DOHH2 (cell line): ENCODE measurements around the gene SLC6A9.

Experiments
- H3F3A ChIP-seq: fragments of 200-600 bp; sonication (generic), shearing (Covaris generic); 2 replicates; pipeline ENCODE4 v1.6.0; 2016; ENCODE audit warnings: antibody characterized with exemption, mild to moderate bottlenecking; ENCODE audit not compliant: control insufficient read depth, insufficient read depth
- H3K27ac ChIP-seq: fragments of 200-600 bp; sonication (generic); 2 replicates; pipeline ENCODE4 v1.5.1; 2014; ENCODE audit warnings: low read depth, mild to moderate bottlenecking, low read length, moderate library complexity
- H3K27me3 ChIP-seq: fragments of 200-600 bp; sonication (generic); 2 replicates; pipeline ENCODE4 v1.6.1; 2014; ENCODE audit warnings: mild to moderate bottlenecking, low read length, mixed read lengths; ENCODE audit not compliant: control insufficient read depth
- H3K36me3 ChIP-seq: fragments of 200-600 bp; sonication (generic); 2 replicates; pipeline ENCODE4 v1.6.1; 2014; ENCODE audit warnings: mild to moderate bottlenecking, low read length, moderate library complexity, mixed read lengths; ENCODE audit not compliant: control insufficient read depth
- H3K4me1 ChIP-seq: fragments of 200-600 bp; sonication (generic); 2 replicates; pipeline ENCODE4 v1.6.1; 2014; ENCODE audit warnings: mild to moderate bottlenecking, low read length, mixed read lengths; ENCODE audit not compliant: control insufficient read depth
- H3K4me2 ChIP-seq: fragments of 200-600 bp; sonication (generic); 2 replicates; pipeline ENCODE4 v1.6.0; 2014; ENCODE audit warnings: mild to moderate bottlenecking, low read length, moderate library complexity
- H3K4me3 ChIP-seq: fragments of 200-600 bp; sonication (generic); 2 replicates; pipeline ENCODE4 v1.5.1; 2014; ENCODE audit warnings: mild to moderate bottlenecking, low read length, mixed read lengths
- H3K79me2 ChIP-seq: fragments of 200-600 bp; sonication (generic); 2 replicates; pipeline ENCODE4 v1.6.1; 2014; ENCODE audit warnings: mild to moderate bottlenecking, low read length, mixed read lengths; ENCODE audit not compliant: control insufficient read depth
- H3K9me2 ChIP-seq: fragments of 200-600 bp; sonication (generic); replicated peaks from 2 replicates; pipeline ENCODE4 v1.6.1; 2014; ENCODE audit warnings: mild to moderate bottlenecking, low read length, mixed read lengths; ENCODE audit not compliant: control insufficient read depth
- H3K9me3 ChIP-seq: fragments of 200-600 bp; sonication (generic); 2 replicates; pipeline ENCODE4 v1.6.1; 2014; ENCODE audit warnings: antibody characterized with exemption, low read length, mixed read lengths; ENCODE audit not compliant: control insufficient read depth, insufficient read depth
- H4K20me1 ChIP-seq: fragments of 200-600 bp; sonication (generic); 2 replicates; pipeline ENCODE4 v1.6.0; 2014; ENCODE audit warnings: low read depth, mild to moderate bottlenecking, antibody characterized with exemption, low read length, moderate library complexity; ENCODE audit not compliant: control insufficient read depth, insufficient read depth
- EZH2phosphoT487 ChIP-seq: fragments of 200-600 bp; sonication (generic); IDR thresholded peaks from 2 replicates; pipeline ENCODE4 v1.6.1; 2017; ENCODE audit warnings: borderline replicate concordance, mild to moderate bottlenecking, antibody characterized with exemption, low read length, moderate library complexity, mixed read lengths
- TF ChIP-seq, protein P1 (sequence below): fragments of 200-600 bp; sonication (generic); IDR thresholded peaks from one replicate; pipeline ENCODE4 v1.5.1; 2014; ENCODE audit warnings: antibody characterized with exemption, mild to moderate bottlenecking, low read depth, low read length; ENCODE audit not compliant: poor library complexity, severe bottlenecking

SLC6A9 gene

DNA sequence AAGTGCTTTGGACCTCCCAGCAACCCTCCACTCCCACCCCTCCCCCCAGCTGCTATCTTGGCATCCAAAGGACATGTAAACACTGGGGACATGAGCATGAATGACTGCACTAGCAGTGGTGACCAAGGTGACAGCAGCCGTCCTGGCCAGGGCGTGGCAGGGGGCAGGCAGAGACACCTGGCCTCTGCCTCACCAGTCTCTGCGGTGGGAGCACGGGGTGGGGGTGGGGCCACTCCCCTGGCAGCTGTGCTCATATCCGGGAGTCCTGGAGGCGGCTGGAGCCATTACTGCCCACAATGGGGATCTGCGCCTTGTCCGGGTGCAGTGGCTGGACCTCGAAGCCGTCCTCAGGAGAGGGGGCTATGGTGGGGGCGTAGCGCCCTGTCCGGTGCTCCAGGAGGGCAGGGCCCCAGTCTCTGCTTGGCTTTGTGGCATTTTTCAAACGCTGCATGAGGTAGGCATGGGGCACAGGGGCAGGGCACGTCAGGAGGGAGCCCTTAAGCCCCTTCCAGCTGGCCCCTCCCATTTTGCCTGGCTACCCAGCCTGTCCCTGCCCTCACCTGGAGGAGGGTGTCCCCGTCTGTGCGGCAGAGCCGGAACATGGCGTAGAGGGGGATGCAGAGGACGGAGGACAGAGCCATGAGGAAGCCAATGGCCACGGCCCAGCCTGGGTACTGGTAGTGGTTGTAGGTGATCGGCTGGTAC, 33.8 kb downstream of the SLC6A9 start:
- Histone ChIP-seq H3F3A (0 out of 2 replicates have a peak, but pooled peaks cover 2% of the 10 kb centered on the region), H3K9me2 (no peaks in the 10 kb centered on the region), H3K79me2 (no peaks in the 10 kb centered on the region), H3K9me3 (no peaks in the 10 kb centered on the region), H3K27ac (no peak overlapping the region), H3K4me3 (no peak overlapping the region), H3K4me1 (peaks cover 28% of the 10 kb centered on the region), H3K27me3 (no peaks in the 10 kb centered on the region), H4K20me1 (no peaks in the 10 kb centered on the region), H3K4me2 (no peak overlapping the region), H3K36me3 (no peaks in the 10 kb centered on the region)
- TF ChIP-seq EZH2phosphoT487: no peak
- TF ChIP-seq, protein P1, sequence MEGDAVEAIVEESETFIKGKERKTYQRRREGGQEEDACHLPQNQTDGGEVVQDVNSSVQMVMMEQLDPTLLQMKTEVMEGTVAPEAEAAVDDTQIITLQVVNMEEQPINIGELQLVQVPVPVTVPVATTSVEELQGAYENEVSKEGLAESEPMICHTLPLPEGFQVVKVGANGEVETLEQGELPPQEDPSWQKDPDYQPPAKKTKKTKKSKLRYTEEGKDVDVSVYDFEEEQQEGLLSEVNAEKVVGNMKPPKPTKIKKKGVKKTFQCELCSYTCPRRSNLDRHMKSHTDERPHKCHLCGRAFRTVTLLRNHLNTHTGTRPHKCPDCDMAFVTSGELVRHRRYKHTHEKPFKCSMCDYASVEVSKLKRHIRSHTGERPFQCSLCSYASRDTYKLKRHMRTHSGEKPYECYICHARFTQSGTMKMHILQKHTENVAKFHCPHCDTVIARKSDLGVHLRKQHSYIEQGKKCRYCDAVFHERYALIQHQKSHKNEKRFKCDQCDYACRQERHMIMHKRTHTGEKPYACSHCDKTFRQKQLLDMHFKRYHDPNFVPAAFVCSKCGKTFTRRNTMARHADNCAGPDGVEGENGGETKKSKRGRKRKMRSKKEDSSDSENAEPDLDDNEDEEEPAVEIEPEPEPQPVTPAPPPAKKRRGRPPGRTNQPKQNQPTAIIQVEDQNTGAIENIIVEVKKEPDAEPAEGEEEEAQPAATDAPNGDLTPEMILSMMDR: no peak

DNA sequence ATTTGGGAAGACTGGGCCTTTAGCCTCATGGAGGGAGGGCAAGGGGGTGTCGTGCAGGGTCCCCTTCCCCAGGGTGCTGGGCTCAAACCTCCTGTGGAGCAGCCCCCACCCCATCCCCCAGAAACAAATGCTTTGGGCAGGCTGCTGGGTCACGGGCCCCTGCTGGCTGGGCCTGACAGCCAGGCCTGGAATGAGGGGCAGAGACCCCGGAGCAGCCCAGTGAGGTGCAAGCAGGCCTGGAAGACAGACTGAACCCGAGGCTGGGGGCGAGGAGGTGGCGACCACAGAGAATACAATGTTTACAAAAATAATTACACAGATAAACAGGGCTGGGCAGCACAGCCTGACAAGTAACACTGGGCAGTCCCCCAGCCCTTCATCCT, 34.5 kb downstream of the SLC6A9 start:
- Histone ChIP-seq H3K27ac (no peak overlapping the region), H3F3A (0 out of 2 replicates have a peak, but pooled peaks cover 2% of the 10 kb centered on the region), H3K36me3 (no peaks in the 10 kb centered on the region), H4K20me1 (no peaks in the 10 kb centered on the region), H3K4me2 (no peak overlapping the region), H3K79me2 (no peaks in the 10 kb centered on the region), H3K9me2 (no peaks in the 10 kb centered on the region), H3K4me1 (peaks cover 34% of the 10 kb centered on the region), H3K9me3 (no peaks in the 10 kb centered on the region), H3K4me3 (no peak overlapping the region), H3K27me3 (no peaks in the 10 kb centered on the region)
- no peak for TF ChIP-seq EZH2phosphoT487

DNA sequence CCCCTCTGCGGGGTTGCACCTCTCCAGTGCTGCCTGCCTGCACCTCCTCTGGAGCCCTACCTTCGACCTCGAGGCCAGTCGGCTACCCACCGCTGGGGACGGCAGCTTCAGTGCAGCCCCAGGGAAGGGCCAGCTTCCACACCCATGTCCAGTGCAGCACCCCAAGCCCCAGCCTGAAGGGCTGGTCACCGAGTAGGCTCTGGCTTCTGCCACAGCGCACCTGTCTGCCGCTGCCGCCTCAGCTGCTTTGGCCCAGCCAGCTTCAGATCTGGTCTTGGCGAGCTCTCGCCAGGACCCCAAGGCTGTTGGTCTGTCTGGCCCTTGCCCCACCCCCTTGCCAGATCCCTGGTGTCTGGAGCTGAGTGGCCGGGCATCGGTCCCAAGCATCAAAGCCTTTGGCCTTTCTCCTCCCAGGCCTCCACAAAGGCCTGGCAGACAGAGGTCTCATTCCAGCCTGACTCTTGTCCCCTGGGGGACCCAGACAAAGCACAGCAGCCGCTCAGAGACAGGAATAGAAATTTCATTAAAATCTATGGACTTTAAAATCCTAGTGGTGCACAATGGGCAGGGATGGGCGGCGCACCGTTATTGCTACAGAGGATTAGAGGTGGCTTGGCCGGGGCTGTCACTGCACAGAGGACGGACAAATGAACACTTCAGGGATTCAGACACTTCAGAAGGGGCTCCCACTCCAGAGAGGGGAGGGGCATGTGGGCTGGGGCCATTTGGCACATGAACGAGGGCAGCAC, 35.1 kb downstream of the SLC6A9 start:
- no peak overlapping the region for H3K27ac ChIP-seq
- H3K4me2 ChIP-seq: no peak overlapping the region
- no peaks in the 10 kb centered on the region for H3K36me3 ChIP-seq
- 0 out of 2 replicates have a peak, but pooled peaks cover 2% of the 10 kb centered on the region for H3F3A ChIP-seq
- no peaks in the 10 kb centered on the region for H3K27me3 ChIP-seq
- no peaks in the 10 kb centered on the region for H3K9me2 ChIP-seq
- no peaks in the 10 kb centered on the region for H3K9me3 ChIP-seq
- no peak for TF ChIP-seq EZH2phosphoT487
- TF ChIP-seq, protein P1: no peak
- no peaks in the 10 kb centered on the region for H3K79me2 ChIP-seq
- H3K4me1 ChIP-seq: peaks cover 36% of the 10 kb centered on the region
- H4K20me1 ChIP-seq: no peaks in the 10 kb centered on the region
- no peak overlapping the region for H3K4me3 ChIP-seq
